GM19455 (cell line): Measurements from ENCODE around the gene CDK11A.
"Not testable (repeated sequence)": the region's sequence is repeated elsewhere in the genome, so short reads cannot be mapped to it uniquely, and the experiment has no call there.

Source experiments
- ATAC-seq: cut with Tn5 transposase; IDR thresholded peaks from one replicate; pipeline ENCODE4 v1.9.1; 2021; ENCODE audit not compliant: unreplicated experiment

Gene CDK11A

DNA sequence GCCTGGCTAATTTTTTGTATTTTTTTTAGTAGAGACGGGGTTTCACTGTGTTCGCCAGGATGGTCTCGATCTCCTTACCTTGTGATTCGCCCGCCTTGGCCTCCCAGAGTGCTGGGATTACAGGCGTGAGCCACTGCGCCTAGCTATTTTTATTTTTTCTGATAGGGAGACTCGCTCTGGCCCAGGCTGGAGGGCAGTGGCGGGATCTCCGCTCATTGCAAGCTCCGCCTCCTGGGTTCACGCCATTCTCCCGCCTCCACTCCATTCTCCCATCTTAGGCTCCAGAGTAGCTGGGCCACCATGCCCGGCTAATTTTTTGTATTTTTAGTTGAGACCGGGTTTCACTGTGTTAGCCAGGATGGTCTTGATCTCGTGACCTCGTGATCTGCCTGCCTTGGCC is 1.9 kb upstream of the CDK11A start:
- ATAC-seq: not testable (repeated sequence)

DNA sequence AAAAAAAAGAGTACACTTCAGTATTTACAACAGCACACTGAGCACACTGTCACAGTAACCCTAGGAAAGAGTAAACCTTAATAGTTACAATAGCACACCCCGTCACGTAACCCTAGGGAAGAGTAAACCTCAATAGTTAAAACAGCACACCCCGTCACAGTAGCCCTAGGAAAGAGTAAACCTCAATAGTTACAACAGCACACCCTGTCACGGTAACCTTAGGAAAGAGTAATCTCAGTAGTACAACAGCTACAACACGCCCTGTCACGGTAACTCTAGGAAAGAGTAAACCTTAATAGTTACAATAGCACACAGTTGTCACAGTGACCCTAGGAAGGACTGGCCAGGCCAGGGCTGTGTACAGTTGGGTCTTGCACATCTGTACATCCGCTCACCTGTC is 3.0 kb downstream of the CDK11A start:
- ATAC-seq: no peak

DNA sequence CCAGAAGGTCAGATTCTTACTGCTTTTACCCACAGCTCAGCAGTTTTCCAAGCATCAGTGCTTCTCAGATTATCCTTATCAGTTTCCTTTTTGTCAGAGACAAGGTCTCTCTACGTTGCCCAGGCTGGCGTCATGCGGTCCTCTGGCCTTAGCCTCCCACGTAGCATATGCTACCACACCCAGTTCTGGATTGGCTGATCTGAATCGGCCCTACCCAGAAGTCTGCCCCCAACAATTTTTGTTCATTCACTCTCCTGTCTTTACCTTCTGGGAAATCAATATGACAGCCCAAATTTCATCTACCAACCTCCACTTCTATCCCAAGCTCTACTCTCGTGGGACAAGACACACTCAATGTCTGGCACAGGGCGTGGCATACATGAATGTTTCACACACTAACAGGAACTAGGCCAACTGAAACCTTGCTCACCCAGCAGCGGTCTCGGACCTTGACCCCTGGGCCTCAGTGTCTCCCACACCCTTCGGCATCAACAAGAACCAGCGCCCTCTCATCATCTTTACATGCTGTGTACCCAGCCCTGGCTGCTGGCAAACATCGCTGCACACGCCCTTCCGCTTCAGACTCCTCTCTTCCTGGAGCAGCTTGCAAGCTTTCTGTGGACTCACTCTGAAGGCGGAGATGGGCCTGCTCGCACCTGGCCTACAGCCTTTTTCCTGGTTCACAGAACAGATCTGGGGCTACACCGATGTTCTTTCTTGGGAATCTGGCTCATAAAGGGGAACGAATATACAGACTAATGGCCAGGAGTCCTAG is 8.9 kb downstream of the CDK11A start:
- not testable (repeated sequence) for ATAC-seq

DNA sequence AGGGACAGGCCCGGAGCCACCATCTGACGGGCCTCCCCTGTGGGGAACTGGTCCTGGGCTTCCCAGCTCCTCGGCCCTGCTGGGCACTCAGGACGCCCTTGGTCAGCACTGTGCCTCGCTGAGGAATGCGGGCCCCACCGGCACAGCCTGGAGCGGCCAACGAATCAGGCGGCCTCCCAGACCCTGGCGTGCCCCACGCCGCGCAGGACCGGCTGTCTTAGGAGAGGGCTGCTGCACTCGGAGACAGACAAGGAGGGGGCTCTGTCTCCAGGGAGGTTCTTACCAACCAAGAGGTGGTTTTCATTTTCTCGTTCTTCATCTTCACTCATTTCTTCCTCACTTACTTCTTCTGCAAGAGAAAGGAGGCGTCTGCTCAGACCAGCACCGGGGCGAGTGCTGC is 16.3 kb downstream of the CDK11A start:
- not testable (repeated sequence) for ATAC-seq

DNA sequence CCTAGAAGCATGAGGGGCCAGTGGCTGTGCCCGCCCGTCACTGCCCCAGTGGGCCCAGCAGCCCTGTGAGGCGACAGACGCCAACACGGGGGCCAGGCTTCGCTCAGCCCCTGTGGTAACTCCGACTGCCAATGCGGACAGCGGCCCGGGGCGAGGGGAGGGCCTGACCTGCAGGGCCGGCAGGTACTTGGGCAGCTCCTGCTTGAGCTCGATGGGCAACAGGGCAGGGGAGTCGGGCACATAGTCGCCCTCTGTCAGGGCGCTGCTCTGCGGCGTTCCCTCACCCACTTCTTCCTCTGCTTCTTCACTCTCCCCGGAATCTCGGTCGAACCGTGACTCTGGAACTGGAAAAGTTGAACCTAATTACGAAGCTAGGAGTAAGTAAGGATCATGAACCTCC is 16.9 kb downstream of the CDK11A start:
- ATAC-seq: not testable (repeated sequence)

DNA sequence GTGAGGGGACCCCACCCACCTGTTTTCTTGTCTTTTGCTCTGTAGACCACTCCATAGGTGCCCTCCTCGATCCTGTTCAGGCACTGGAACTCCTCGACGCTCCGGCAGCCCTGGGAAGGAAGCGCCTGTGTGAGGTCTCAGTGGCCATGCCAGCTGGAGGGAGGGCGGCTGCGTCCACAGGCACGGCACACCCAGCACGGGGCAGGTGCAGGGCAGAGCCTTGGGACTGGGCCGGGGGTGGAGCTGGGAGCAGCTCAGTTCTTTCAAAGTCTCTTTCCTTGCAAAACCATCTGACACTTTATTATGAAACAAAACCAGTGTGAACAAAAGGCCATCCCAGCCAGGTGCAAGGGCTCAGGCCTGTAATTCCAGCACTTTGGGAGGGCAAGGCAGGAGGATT is 18.5 kb downstream of the CDK11A start:
- not testable (repeated sequence) for ATAC-seq

DNA sequence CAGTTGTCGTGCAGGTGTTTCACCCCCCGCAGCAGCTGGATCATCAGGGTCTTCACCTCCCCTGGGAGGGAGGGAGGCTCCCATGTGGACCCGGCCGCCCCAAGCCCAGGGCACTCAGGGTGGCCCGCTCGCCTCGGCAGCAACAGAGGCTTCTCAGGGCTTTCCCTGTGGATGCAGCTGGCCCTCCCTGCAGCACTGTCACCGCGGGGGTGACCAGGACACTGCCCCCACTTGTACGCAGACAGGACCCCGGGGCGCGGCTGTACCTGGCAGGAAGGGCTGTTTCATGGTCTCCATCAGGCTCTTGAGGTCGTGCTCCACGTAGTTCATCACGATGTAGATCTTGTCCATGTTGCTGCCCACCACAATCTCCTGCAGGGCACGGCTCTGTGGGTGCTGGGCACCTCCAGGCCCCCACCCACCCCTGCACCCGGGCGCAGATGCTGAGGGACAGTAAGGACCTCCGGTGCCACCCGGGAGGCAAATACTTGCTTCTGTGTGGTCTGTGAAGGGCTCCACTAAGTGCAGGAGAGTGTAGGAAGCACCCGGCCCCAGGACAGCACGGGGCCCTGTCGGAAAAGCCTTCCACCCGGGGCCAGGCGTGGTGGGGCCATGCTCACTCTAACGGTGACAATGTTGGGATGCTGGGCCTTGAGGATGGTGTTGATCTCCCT is 19.7 kb downstream of the CDK11A start:
- not testable (repeated sequence) for ATAC-seq

DNA sequence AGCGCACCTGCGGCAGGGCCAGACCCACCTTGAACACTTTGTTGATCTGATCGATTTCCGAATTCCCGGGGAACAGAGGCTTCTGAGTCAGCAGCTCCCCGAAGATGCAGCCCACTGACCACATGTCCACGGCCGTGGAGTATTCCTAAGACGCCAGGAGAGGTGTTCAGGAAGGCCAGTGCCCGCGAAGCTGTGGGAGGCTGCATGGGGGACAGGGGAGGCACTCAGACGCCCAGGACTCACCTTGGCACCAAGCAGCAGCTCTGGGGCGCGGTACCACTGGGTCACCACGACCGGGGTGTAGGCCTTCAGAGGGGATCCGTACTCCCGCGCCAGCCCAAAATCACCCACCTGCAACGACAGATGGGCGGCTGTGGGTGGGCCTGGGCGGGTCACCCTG is 20.4 kb downstream of the CDK11A start:
- ATAC-seq: no peak

DNA sequence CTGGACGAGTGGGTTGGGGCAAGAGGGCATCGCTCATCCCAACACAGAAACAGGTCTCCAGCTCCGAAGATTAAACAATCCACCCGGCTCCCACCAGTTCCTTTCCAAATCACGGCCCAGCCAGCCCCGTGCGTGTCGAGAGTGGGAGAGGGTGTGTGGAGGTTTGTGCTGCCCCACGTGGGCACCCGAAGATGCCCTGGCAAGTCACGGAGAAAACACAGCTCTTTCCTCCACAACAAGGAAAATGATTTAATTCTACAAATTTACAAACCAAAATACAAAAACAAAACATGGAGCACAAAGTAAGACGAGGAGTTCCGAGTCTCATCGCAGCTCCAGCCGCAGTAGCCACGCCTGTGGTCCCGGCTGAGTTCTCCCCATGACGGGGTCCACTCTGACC is 21.7 kb downstream of the CDK11A start:
- ATAC-seq: not testable (repeated sequence)

DNA sequence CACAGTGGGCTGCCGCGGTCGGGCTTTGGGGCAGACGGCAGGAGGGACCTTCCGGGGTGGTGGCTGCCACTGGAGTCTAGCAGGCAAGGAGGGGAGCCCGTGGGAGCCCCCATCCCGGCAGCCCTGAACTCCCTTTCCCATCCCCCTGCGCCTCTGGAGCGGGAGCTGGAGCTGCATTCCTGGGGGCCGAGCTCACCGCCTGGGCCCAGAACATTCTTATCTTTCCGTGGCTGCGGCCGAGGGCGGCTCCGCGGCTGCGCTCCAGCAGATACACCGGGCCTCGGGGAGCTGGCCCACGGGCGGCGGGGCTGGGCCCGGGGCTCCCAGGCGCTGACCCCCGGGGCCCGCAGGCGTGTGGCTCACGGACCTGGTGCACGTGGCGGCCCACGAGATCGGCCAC is 23.6 kb downstream of the CDK11A start:
- ATAC-seq: not testable (repeated sequence)

DNA sequence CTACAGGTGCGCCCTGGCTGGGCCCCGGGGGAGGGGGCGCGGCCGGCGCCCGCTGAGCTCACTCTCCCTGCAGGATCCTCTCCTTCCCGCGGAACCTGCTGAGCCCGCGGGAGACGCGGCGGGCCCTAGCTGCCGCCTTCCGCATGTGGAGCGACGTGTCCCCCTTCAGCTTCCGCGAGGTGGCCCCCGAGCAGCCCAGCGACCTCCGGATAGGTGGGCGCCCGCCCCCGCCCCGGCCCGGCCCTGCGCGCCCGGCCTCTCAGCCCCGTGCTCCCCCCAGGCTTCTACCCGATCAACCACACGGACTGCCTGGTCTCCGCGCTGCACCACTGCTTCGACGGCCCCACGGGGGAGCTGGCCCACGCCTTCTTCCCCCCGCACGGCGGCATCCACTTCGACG is 24.1 kb downstream of the CDK11A start:
- ATAC-seq: not testable (repeated sequence)

DNA sequence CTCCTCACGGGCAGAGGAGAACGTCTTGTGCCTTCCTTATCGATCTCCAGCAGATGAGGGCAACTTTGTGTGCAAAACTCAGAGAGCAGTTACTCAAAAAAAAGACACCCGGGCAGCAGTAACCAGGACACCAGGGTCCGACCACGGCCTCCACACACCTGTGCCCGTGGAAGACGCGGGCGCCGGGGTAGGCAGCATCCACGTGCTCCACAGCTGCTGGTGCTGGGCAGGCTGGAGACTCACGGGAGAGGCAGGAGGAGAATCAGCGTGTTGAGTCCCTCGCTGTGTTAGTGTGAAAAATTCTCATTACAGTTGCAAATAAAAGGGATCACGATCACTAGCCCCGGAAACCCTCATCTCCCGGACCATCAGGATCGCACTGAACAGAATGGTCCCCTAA is 25.1 kb downstream of the CDK11A start:
- not testable (repeated sequence) for ATAC-seq

DNA sequence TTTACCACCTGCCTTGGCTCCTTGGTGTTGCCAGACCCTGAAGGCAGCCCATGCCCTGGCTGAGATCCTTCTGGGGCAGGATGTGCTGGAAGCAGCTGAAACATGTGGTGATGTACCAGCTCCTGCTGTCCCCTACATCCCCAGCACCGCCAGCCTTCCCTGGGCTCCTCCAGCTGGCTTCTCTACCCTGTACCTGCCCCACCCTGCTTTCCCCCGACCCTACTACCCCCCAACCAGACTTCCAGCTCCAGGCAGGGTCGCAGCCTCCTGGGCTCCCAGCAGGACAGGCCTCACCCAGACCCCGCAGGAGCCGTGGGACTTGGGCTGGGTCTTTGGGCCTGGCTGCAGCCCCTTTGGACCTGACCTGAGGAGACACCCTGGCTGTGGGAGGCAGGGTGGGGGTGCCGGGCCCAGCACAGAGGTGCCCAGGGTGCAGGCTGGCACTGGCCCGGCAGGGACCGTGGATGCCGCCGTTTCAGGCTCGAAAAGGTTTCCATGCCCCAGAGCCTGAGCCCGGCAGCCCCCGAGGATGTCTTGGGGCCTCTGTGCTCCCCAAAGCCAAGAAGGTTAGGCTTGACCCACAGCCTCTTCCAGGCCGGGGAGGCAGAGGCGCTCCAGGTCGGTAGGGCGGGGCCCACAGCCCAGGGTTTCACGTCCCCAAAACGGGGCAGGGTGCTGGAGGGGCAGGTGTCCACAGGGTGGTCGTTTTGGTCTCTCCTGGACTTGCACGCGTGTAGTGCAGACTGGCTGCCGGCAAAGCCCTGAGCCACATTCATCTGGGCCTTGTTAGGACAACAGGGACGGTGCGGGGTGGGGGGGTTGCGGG is 26.6 kb downstream of the CDK11A start:
- ATAC-seq: not testable (repeated sequence)

DNA sequence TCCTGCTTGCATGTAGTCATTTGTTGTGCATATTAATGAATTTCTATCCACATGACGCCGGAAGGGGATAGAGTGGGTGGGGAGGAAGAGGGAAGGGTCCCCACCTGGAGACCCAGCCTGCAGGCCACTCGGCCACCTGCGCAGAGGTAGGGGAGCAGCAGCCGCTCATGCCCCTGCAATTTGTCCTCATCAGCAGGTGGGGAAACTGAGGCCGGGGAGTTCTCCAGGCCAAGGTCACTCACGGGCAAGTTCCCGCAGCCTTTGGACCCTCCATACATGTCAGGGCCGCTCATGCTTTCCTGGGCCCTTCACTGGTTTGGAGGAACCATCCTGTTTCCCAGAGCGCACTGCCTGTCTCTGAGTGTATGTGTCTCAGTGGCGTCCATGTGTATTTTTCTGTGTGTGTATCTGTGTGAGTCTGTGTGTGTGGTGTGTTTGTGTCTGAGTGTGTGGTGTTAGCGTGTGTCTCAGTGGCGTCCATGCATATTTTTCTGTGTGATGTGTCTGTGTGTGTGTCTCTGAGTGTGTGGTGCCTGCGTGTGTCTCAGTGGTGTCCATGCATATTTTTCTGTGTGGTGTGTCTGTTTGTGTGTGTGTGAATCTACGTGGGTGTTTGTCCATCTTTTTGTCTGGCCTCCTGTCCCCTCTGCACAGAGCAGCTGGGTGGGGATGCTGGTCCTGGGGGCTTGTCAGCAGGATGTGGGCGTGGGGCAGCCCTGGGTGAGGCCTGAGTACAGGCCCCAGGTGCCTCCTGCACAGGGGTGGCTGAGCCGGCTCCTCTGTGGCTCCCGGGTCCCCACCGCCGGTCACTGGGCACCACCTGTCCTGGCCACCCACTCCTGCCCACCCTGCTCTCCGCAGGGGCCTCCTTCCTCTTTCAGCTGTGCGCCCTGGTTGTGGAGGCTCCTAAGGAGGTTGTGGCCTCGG is 27.5 kb downstream of the CDK11A start:
- ATAC-seq: not testable (repeated sequence)

DNA sequence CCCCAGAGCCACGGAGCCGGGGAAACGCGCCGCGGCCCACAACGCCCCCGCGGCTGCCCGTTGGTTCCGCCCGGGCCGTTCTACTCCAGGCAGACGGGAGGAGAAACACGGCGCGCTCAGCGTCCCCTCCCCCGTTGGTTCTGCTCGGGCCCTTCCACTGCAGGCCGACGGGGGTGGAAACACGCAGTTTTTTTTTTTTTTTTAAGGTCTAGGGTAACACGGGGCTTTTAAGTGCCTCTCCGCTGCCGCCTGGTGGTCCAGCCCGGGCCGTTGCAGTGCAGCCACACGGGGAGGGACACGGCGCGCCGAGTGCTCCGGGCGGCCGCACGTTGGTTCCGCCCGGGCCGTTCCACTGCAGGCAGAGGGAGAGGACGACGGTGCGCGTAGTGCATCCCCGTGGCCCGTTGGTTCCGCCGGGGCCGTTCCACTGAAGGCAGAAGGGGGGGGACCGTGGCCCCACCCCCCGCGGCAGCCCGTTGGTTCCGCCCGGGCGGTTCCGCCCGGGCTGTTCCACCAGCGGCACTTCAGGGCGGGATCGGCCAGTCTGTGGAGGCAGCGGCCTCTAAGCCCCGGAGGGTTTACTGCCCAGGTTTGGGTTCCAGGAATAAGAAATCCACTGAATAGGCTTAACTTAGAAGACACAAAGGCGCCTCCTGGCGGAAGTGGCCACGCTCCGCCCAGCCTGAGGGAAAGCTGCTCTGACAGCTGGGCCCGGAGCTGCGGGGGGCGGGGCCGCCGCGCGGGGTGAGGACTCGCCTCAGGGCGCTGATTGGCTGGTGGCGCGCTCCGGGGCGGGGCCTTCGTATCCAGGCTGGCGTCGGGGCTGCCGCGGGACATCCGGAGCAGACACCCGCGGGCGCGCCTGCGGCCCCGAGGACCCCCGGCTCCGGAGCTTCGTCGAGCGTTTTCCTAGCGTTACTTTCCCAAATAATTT is 31.2 kb downstream of the CDK11A start, which contains the start of gene SLC35E2B:
Gene SLC35E2B (minus strand): TSS at position 82 of the 934 bp plus-strand sequence. CDS start 16,096 bp downstream, outside the sequence.
- ATAC-seq: peak; percentile 81

DNA sequence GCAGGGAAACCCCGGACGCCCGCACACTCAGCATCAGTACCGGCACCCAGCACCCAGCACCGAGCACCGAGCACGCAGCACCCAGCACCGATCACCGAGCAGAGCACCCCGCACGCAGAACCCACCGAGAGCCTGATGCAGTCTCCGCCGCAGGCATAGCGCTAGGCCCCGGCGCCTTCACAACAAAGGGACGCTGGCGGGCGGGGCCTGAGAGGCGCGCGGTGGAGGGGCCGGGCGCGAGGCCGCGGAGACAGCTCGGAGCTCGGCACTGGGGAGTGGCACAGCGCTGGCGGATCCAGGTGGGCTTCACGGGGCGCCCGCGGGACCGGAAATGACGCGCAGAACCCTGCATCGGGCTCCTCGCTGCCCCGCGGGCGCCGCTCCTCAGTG is 31.8 kb downstream of the CDK11A start:
- peak; percentile 38 for ATAC-seq

DNA sequence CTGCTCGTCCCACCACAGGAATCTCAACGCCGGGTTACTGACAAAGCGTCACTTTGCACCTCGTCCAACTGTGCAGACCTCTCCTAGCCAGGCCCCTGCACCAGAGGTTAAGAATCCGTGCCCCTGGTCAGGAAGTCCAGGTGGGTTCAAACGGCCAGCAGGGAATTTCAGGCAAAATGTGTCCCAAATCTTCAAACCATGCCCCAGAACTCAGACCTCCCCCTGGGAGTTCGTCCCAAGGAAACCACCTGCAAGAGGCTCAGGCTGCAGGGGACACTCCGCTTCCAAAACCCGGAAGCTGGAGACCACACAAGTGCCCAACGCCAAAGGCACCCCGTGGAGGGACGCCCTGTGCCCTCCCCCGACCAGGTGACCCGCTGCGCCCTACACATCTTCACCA is 32.7 kb downstream of the CDK11A start:
- ATAC-seq: not testable (repeated sequence)

DNA sequence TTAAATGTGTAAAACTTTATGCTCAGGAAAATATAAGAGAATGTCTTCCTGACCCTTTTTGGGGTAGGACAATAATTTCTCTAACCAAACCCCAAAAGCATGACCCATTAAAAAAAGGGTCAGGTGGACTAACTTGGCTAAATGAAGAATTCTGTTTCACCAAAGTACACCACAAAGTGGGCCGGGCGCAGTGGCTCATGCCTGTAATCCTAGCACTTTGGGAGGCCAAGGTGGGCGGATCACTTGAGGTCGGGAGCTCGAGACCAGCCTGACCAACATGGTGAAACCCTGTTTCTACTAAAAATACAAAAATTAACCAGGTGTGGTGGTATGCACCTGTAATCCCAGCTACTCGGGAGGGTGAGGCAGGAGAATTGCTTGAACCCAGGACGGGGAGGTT is 34.6 kb downstream of the CDK11A start:
- not testable (repeated sequence) for ATAC-seq

DNA sequence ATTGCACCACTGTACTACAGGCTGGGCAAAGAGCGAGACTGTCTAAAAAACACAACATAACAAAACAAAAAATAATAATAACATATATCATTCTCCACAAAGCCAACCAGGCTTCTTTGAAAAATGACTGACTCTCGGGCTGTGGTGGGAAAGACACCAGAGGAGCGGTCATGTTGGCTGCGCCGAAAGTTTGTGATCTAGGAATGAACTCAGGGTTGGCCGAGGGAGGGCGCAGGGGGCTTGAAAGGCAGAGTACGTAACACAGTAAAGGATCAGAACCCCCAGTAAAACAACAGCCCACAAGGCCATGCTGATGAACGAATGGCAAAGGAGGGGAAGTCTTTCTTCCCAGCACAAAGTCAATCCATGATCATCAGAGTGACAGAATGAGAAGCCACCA is 36.3 kb downstream of the CDK11A start:
- no peak for ATAC-seq
